Right atrium auricular region (tissue), 2 donors: Measurements from ENCODE around the gene CROCC2. TPM values are rescaled to one million over a fixed set of nuclear protein-coding genes. Genes with fewer than 3 reads are reported as not detected.

ENCODE experiments used
- DNase-seq: peaks from one replicate; pipeline ENCODE4 v3.0.0-alpha.2; 2019; ENCODE audit warnings: low spot score
- H3K27ac ChIP-seq, 2 donors: fragments of 200-600 bp; sonication (generic); 1 replicate in 1 of 2; 2 replicates in 1 of 2; pipeline ENCODE4 v1.5.1; 2016 to 2019
- H3K27me3 ChIP-seq, 2 donors: fragments of 200-600 bp; sonication (generic); one replicate each; pipeline versions ENCODE4 v1.5.1 to v1.6.0; 2017 to 2019
- H3K36me3 ChIP-seq: fragments of 200-600 bp; sonication (generic); one replicate; pipeline ENCODE4 v1.5.1; 2016
- H3K4me1 ChIP-seq, 2 donors: fragments of 200-600 bp; sonication (generic); one replicate each; pipeline versions ENCODE4 v1.5.1 to v1.6.0; 2017 to 2019
- H3K4me3 ChIP-seq, 2 donors: fragments of 200-600 bp; sonication (generic); 1 replicate in 1 of 2; 2 replicates in 1 of 2; pipeline ENCODE4 v1.5.1; 2017 to 2019; ENCODE audit warnings: mild to moderate bottlenecking in 1 of 2, moderate library complexity in 1 of 2
- H3K9me3 ChIP-seq, 2 donors: fragments of 200-600 bp; sonication (generic); one replicate each; pipeline ENCODE4 v1.5.1; 2019
- CTCF ChIP-seq, 2 donors: fragments of 200-600 bp; sonication (generic); IDR thresholded peaks; one replicate each; pipeline ENCODE4 v1.5.1; 2019; ENCODE audit warnings: antibody characterized with exemption in 2 of 2
- total RNA-seq, 2 donors: library from RNA; depleted of rRNA; stranded (reverse); fragments of >200 nt; gene quantifications; one replicate each; pipeline ENCODE4 v1.1.0, GENCODE V29; 2016

CROCC2 gene
- total RNA-seq, 2 donors from 2014 or later: not detected

DNA sequence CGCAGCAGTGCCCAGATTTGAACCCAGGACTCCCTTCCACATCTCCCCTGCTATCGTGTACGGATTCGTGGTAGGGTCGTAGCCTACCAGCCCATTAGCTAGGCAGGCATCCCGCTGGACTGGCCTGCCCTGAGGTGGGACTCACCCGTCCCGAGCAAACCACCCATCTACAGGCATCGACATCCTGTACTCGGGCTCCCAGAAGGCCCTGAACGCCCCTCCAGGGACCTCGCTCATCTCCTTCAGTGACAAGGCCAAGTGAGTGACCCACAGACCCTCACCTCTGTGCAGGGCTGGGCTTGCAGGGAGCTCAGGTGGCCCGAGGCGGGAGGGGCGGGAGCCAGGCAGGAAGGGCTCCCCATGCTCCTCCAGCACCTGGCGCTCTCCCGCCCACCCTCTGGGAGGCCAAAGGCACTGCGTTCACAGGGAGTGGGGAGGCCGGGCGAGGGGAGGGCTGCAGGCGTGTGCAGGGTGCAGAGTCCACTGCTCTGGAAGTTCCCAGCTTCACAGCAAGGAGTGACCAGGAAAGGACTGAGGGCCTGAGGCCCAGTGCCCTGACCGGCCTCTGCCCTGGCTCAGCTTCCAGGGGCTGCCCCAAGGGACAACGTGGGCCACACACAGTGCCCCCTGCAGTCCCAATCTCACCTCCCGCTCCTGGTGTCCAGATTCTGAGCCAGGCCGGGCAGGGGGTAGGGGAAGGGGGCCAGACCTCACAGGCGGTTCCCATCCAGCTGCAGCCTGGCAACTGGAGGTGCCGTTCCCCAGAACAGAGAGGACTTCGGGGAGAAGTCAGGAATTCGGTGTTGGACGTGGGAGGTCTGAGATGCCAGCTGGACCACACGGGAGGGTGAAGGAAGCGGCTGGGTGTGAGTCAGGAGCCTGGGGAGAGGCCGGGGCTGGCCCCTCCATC lies 32.1 kb upstream of the CROCC2 start:
- Histone ChIP-seq H3K36me3 (no peaks in the 10 kb centered on the region), H3K4me1 (no peaks in the 10 kb centered on the region), H3K27ac (no peak overlapping the region), H3K27me3 (no peaks in the 10 kb centered on the region), H3K9me3 (no peaks in the 10 kb centered on the region), H3K4me3 (no peak overlapping the region)
- no peak for TF ChIP-seq CTCF (IDR thresholded peaks at IDR 0.05)
- no peak for DNase-seq

GRCh38 chr2:240874715-240875227 lies 31.4 kb upstream of the CROCC2 start:
- no peak overlapping the region for H3K27ac ChIP-seq
- no peak overlapping the region for H3K4me3 ChIP-seq
- no peak for TF ChIP-seq CTCF (IDR thresholded peaks at IDR 0.05)
- H3K4me1 ChIP-seq: no peaks in the 10 kb centered on the region
- no peaks in the 10 kb centered on the region for H3K9me3 ChIP-seq
- H3K36me3 ChIP-seq: no peaks in the 10 kb centered on the region
- no peaks in the 10 kb centered on the region for H3K27me3 ChIP-seq
- no peak for DNase-seq

DNA sequence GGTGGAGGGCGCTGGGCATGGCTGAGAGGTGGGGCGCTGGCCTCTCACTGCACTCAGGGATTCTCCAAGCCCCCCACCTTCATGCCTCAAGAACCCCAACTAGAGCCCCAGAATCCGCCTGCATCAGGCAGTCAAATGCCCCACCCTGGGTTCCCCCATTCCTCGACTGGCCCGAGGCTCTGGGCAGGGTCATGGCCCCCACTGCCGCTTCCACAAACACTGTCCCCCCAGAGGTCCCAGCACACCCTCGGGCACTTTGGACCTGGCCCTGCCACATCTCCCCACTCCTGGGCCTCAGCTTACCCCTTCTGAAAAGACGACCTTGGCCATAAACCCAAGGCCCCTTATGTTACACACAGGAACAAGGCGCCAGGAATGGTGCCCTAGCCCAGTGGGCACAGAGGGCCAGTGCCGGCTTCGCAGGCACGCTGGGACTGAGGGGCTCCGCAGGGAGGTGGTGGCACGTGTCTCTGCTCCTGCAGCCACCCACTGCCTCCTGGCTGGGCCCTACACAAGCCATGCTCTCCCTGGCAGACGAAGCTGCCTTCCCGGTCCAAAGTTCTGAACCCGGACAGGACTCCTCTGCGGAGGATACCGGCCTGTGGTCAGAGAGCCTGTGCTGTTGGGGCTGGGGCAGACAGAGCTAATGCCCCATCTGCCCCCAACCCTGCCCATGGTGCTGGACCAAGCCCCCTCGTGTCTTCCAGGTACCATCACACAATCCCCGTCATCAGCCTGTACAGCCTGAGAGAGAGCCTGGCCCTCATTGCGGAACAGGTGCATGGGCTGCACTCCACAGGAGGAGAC lies 30.7 kb upstream of the CROCC2 start:
- H3K4me3 ChIP-seq: no peak overlapping the region
- H3K9me3 ChIP-seq: no peaks in the 10 kb centered on the region
- no peaks in the 10 kb centered on the region for H3K27me3 ChIP-seq
- no peaks in the 10 kb centered on the region for H3K36me3 ChIP-seq
- DNase-seq: no peak
- H3K4me1 ChIP-seq: no peaks in the 10 kb centered on the region
- TF ChIP-seq CTCF (IDR thresholded peaks at IDR 0.05): no peak
- no peak overlapping the region for H3K27ac ChIP-seq

DNA sequence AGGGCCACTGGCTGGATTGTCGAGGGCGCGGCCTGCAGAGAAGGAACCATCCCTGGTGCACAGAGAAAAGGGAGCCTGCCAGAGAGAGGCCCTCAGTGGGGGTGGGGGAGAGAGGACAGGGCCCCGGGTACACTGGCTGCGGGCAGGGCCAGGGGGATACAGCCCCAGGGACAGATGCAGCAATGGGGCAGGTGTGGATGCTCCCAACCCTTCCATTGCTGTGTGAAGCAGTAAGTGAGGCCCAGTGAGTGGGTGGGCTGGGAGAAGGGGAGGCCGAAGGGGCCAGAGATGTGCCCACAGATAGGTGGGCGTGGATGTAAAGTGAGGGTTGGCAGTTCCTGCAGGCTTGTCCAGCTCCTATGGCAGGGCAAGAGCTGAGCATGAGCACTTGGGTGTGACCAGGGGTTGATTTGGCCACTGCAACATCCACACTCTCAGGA lies 30.1 kb upstream of the CROCC2 start:
- Histone ChIP-seq H3K36me3 (no peaks in the 10 kb centered on the region), H3K4me1 (no peaks in the 10 kb centered on the region), H3K9me3 (no peaks in the 10 kb centered on the region), H3K27me3 (no peaks in the 10 kb centered on the region), H3K27ac (no peak overlapping the region), H3K4me3 (no peak overlapping the region)
- no peak for TF ChIP-seq CTCF (IDR thresholded peaks at IDR 0.05)
- no peak for DNase-seq

GRCh38 chr2:240876475-240877251 lies 29.5 kb upstream of the CROCC2 start:
- Histone ChIP-seq H3K27ac (no peak overlapping the region), H3K27me3 (no peaks in the 10 kb centered on the region), H3K4me1 (no peaks in the 10 kb centered on the region), H3K36me3 (no peaks in the 10 kb centered on the region), H3K4me3 (no peak overlapping the region), H3K9me3 (no peaks in the 10 kb centered on the region)
- DNase-seq: no peak
- TF ChIP-seq CTCF (IDR thresholded peaks at IDR 0.05): no peak
